ENCODE results near the gene PLEK2.
"Not testable (repeated sequence)": the region's sequence is repeated elsewhere in the genome, so short reads cannot be mapped to it uniquely, and the experiment has no call there.

PLEK2 gene

DNA sequence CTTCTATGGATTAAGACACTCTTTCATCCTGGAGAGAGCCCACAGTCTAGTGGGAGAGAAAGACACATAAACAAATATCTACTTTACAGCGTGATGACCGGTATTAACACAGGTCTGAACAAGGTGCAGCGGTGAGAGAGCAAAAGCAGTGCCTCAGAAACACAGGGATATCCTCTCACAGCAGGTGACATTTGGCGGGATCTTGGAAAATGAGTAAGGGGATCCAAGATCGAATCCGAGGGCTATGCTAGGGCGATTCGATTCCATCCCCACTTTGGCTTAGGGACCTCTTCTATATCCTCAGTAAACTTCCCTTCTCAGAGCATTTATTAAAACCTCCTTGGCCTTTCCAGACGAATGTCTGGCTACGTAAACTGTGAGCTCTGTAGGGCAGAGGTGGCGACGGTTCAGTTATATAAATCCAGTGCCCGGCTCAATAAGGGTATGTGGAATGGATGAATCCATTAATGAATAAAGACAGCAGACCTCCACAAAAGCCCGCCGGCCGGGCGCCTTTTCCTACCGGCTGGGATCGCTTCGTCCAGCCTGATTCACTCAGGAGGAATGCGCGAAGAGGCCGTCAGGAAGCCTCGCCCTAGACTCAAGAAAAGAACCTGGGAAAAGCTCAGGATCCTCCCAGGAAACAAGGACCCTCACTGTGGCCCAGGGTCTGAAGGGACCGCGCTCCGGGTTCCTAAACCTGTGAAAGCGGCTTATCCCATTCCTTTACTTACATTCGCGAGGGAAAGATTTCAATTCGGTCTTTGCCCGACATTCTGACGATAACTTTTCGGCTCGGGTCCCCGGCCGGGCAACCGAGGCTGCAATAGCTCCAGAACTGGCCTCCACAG, 52.8 kb downstream of the PLEK2 start:
- no peak for DNase-seq (ENCODE audit: low read depth)

DNA sequence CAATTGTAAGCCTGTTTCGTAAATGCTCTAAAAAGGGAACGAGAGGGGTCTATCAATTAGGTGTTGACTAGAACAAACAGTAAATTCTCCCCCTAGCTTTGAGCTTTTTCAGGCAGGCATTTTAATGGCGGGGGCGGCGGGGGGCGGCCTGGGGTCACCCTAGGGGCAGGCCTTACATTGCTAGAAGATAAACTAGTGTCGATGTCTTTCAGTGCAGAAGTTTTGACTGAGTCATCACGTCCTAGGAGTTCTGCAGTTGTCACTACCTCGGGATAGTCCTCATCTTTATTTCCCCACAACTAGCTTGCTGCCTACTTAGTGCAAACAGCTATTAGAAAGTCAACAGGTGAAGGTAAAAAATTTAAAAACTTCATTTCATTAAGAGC, 54.0 kb downstream of the PLEK2 start:
- no peak for DNase-seq (ENCODE audit: low read depth)

DNA sequence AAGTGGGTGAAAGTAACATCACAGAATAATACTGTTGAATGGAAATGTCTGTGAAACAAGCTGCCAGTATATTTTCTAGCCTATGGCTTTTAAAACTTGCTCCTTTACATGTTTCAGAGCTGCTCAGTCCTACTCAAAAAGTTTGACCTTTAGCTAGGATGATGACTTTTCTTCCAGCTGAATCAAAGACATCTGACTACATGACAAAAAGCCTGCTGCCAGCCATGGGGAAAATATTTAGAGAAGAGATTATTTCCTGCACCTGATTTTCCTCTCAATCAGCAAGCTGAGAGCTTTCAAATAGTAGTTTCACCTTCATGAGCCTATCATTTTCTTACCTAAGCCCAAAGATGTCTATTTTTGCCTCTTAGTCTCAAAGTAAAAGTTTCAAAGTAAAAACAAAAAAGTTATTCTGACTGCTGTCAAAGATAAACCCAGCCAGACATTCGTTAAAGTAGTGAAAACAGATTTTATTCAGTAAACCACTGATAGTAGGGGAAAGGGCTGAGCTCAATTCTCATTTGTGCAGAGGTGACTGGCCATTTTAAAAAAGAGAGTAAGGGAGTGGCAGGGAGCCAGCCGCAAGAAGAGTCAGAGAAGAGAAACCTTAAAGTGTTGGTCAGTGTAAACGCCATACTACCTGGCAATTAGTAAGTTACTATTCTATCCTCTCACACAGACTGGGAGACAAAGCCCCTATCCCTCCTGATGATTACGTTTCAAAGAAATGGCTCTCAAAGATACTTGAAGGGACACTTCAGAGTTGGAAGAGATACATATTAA, 54.6 kb downstream of the PLEK2 start:
- DNase-seq (ENCODE audit: low read depth), result no peak

DNA sequence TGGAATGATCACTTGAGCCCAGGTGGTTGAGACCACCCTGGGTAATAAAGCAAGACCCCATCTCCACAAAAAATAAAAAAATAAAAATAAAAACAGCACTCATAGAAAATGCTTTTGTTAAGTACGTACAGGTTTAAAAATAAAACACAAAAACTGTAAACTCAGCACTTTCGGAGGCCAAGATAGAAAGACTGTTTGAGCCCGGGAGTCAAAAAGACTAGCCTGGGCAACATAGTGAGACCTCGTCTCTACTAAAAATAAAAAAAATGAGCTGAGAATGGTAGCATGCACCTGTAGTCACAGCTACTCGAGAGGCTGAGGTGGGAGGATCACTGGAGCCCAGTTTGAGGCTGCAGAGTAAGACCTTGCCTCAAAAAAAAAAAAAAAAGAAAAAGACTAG, 59.9 kb downstream of the PLEK2 start:
- no peak for DNase-seq (ENCODE audit: low read depth)

DNA sequence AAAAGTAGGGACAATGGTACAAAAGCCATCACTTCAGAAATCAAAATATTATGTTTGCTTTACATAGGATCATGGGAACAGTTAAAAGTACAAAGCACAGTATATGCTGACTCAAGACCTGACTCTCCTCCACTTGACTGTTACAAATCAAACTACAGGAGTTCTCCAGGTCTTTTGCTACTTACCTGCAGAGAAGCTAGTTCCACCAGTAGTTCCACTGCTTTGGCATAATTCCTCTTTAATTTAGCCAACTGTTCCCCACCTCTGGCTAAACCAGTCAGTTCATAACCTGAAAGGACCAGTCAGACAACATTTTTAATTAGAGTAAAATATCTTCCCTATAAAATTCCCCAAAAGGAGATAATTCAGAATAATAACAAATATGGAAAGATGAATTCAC, 66.4 kb downstream of the PLEK2 start:
- DNase-seq (ENCODE audit: low read depth), result no peak

DNA sequence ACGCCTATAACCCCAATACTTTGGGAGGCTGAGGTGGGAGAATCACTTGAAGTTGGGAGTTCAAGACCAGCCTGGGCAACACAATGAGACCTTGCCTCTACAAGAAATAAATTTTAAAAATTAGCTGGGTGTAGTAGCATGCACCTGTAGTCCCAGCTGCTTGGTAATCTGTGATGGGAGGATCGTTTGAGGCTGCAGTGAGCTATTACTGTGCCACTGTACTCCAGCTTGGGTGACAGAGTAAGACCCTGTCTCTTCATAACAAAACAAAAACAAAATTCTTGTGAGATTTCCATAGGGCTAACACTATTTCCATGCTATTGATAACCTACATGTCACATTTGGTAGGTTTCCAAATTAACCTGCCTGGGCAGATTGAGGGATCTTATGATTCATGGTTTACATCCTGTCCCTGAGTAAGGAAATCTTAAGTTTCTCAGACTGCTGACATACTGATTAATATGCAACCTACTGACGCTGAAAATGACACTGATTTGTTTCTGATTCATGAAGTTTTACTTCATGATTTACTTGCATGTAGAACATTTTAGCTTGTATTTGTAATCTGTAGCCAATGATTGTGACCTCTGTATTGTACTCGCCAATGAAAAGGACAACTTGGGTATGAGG, 68.2 kb downstream of the PLEK2 start:
- no peak for DNase-seq (ENCODE audit: low read depth)

DNA sequence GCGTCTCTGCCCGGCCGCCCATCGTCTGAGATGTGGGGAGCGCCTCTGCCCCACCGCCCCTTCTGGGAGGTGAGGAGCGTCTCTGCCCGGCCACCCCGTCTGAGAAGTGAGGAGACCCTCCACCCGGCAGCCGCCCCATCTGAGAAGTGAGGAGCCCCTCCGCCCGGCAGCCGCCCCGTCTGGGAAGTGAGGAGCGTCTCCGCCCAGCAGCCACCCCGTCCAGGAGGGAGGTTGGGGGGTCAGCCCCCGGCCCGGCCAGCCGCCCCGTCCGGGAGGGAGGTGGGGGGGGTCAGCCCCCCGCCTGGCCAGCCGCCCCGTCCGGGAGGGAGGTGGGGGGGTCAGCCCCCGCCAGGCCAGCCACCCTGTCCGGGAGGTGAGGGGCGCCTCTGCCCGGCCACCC, 70.7 kb downstream of the PLEK2 start:
- not testable (repeated sequence) for DNase-seq (ENCODE audit: low read depth)
